Activated CD4-positive, alpha-beta T cell treated with anti-CD3 and anti-CD28 coated beads, Interleukin-2, Interleukin-6, amounts not matched to agents 100 ng/mL and 50 ng/mL, durations not matched to agents 16 hours and 8 hours (primary cell): Measurements from ENCODE around the gene ODAD3.
"Not testable (repeated sequence)": the region's sequence is repeated elsewhere in the genome, so short reads cannot be mapped to it uniquely, and the experiment has no call there.

ENCODE experiments used
- DNase-seq: peaks from one replicate; pipeline ENCODE4 v3.0.0-alpha.2; 2020

The ODAD3 gene

GRCh38 chr19:11458912-11459311 is 24.0 kb upstream of the ODAD3 start:
- not testable (repeated sequence) for DNase-seq

GRCh38 chr19:11458236-11458900 is 23.4 kb upstream of the ODAD3 start:
- no peak for DNase-seq

DNA sequence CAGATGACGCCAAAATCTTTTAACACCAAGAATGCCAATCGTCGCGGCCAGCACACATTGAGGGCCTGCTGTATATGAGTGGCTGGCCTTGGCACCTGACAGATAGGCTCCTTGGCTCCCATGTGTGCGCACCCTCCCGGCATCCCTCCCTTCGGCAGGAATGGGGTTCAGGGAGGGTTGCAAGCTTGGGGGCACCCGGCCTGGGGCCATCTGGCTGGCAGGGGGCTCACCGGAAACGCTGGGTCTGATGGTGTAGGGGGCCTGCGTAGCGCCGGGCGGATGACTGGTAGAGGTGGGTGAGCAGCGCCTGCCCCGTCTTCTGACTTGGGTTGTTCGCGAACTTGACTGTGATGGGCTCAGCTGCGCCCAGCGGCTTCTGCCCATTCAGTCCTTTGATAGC is 22.9 kb upstream of the ODAD3 start:
- DNase-seq: no peak

GRCh38 chr19:11457115-11457514 is 22.2 kb upstream of the ODAD3 start:
- DNase-seq: no peak

DNA sequence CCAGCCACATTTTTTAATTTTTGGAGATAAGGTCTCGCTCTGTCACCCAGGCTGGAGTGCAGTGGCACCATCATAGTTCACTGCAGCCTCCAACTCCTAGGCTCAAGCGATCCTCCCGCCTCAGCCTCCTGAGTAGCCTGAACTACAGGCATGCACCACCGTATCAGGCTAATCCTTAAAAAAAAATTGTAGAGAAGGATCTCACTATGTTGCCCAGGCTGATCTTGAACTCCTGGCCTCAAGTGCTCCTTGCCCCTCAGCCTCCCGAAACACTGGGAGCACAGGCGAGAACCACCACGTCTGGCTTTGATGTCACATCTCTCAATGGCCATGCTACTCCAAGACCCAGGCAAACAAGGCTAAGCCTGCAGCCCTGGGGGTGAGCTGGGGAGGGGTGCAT is 21.7 kb upstream of the ODAD3 start:
- no peak for DNase-seq

DNA sequence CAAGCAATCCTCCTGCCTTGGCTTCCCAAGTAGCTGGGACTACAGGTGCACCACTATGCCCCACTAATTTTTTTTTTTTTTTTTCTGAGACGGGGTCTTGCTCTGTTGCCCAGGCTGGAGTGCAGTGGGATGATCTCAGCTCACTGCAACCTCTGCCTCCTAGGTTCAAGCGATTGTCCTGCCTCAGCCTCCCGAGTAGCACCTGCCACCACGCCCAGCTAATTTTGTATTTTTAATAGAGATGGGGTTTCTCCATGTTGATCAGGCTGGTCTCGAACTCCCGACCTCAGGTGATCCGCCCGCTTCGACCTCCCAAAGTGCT is 20.3 kb upstream of the ODAD3 start:
- not testable (repeated sequence) for DNase-seq

GRCh38 chr19:11453468-11454341 is 18.8 kb upstream of the ODAD3 start:
- DNase-seq: peak; percentile 25

DNA sequence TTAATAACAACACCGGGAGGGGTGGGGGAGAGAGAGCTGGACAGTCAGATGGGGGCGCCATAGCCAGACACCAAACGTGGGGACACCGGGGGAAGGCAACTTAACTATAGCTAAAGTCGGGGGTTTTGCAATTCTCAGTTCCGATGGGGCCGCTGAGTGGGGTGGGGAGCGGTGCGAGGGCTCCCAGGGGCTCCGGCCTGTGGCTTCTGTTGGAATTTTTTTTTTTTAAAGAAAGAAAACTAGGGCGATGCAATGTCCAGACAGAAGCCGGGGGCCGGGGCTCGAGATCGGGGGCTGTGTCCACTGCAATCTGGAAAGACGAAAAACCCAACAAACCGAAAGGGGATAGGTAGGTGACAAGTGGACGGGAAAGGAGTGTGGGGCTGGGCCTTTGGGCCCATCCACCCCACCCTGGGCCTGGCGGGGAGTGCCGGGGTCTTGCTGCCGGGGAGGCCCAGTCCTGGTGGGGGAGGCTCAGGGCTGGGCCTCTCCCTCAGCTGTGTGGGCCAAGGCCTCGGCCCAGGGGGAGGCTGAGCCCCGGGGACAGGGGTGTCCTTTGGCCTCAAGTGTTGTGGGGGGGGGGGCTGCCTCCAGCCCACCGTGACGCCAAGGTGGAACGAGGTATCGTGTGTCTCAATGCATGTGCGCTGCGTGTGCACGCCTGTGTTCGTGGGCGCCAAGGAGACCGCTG is 17.8 kb upstream of the ODAD3 start:
- DNase-seq: no peak

DNA sequence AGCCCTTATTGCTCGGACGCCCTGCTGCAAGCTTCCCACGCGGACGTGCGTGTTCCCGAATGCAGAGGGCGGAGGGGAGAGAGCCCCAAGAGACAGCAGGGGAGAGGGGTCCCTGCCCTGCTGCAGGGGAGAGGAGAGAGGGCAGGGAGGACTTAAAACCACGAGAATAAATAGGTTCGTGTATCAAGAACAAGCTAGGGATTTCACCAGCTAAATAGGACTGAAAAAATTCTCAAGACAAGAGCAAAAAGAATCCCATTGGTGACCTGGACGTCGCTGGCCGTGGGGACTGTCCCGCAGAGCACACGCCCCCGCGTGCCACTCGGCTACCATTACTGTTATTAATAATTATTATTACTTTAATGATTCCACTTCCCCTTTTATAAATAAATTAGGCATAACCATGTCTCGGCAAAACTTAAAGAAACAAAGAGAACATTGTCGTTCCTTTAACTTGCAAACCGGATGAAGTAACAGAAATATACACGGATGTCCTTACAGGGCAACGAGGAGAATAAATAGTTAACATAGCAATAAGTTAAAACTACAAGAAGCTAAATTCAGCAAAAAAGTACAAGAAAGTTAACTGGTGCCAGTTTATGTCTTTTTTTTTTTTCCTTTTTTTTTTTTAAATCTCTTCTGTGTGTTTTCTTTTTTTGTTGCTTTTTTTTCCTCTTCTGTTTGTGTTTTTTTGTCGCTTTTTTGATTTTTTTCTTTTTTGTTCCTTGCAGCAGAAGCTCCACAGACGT is 17.1 kb upstream of the ODAD3 start:
- DNase-seq: no peak

DNA sequence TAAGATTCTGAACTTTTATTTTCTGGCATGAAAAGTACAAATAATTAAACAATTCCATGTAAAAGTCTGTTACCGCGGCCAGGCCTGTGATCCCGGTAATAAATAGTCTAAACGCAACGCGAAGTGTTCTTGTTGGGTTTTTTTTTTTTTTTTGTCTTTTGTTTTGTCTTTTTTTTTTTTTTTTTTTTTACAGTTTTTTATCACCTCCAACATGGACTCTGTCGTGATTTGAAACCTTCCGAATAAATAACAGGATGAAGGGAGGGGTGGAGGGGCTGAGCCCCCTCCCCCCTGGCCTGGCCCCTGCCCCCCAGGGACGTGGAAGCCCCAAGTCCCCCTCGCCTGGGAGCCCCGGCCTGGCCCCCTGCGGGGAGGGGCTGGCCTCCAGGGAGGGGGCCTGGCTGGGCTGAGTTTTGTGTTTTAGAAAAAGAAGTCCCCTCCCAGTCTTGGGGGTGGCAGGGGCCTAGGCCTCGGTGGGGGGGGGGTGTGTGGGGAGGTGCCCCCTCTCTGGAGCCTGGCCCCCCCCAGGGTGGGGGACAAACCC is 16.5 kb upstream of the ODAD3 start:
- no peak for DNase-seq

GRCh38 chr19:11450570-11451326 is 15.8 kb upstream of the ODAD3 start:
- DNase-seq: no peak

DNA sequence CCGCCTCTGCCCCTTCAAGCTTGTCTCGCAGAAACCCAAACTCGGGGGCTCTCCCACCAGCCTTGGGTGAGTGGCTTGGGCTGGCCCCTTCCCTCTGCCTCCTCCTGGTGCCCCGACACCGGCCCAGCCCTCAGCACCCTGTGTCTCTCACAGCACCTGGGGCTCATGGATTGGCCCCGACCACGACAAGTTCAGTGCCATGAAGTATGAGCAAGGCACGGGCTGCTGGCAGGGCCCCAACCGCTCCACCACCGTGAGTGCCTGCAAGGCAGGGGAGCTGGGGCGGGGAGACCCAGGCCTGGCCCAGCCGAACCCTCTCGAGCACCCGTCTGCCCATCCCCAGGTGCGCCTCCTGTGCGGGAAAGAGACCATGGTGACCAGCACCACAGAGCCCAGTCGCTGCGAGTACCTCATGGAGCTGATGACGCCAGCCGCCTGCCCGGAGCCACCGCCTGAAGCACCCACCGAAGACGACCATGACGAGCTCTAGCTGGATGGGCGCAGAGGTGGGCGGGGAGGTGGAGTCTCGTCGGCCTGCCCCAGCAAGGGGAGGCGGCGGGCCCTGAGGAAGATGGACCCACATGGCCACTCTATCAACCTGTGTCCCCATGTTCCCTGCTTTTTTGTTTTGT is 14.1 kb upstream of the ODAD3 start:
- no peak for DNase-seq

DNA sequence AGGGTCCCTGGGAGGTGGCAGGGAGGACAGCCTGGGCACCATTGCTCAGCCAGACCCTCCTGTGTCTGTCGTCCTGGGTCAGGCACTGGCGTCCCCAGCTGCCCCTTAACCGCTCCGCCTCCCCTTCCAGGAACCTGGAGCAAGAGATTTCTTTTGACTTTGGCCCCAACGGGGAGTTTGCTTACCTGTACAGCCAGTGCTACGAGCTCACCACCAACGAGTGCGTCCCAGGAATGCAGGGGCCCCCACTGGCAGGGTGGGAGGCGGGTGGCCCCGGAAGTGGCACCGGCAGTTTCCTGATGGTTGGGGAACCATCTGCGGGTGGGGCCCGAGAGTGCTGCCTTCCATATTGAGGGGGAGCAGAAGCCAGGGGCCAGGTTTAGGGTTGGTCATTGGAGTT is 13.5 kb upstream of the ODAD3 start:
- no peak for DNase-seq

DNA sequence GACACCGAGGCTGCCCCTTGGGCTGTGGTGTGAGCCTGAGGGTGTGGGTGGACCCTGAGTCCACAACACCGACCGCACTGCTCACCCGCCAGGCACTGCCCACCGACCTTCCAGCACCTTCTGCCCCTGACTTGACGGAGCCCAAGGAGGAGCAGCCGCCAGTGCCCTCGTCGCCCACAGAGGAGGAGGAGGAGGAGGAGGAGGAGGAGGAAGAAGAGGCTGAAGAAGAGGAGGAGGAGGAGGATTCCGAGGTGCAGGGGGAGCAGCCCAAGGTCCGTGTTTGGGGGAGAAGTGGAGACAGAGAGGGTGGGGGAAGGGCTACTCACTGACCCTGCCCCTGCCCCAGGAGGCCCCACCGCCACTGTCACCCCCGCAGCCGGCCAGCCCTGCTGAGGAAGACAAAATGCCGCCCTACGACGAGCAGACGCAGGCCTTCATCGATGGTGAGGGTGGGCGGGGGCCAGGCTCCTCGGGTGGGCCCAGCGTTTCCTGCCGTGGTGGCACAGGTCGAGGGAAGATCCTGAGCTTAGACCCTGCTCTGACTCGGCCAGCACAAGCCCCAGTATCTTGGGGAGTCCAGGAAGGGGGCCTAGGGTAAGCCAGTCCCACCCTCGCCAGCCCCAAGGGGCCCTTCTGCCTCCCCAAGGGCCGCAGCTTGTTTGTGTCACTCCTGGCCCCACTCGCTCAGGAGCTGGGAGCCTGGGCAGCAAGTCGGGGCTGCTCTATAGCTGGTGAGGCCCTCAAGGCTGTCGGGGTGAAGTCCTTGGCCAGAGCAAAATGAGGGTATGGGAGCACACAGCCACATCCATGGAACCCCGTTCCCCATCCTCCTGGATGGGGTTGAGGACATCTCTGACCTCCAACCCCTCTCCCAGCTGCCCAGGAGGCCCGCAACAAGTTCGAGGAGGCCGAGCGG is 12.7 kb upstream of the ODAD3 start:
- DNase-seq: no peak

GRCh38 chr19:11446652-11447301 is 11.9 kb upstream of the ODAD3 start:
- DNase-seq: peak; percentile 47

DNA sequence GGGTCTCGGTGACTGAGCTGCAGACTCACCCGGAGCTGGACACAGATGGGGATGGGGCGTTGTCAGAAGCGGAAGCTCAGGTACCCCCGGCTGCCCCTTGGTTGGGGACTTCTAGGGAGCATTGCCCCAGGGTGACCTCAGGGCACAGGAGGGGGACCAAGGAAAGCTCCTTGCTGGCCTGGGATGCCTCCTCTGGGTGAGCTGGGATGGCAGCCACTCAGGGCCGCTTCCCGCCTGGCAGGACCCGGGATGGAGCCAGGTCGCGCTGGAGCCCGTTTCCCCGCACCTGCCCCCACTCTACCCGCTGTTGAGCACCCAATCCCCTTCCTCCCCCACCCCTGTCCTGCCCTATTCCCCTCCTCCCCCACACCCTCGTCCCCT is 11.3 kb upstream of the ODAD3 start:
- no peak for DNase-seq

GRCh38 chr19:11445141-11445540 is 10.2 kb upstream of the ODAD3 start:
- no peak for DNase-seq

DNA sequence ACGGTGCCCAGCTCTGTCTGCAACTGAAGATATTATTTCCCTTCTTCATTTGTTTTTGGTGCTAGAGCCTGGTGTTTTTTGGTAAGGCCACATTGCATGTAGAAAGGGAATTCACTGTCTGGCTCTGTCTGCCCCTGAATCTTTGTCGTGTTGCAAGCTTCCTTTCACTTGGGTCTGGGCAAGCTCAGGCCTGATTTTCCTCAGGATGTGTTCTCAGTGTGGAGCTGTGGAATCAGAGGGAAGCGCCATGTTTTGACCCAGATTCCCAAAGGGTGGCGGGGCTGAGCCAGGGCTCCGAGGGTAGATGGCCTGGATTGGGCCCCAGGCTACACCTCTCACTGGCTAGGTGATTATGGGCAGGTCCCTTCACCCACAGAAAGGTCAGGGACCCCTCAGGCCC is 9.1 kb upstream of the ODAD3 start:
- DNase-seq: no peak

DNA sequence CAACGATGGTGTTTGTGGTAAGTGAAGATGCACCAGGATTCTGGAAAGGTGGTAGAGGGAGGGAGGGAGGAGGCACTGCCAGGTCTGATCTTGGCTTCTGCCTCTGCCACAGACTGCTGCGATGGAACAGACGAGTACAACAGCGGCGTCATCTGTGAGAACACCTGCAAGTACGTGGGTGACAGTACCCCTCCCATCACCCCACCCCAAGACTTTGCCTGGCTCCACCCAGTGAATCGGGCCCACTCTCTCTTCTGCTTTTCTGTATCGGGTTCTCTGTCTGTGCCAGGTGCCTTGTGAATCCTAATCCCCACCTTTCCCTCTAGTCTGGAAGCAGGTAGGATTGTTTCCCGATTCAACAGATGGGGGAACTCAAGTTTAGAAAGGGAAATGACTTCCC is 3.0 kb upstream of the ODAD3 start:
- no peak for DNase-seq

DNA sequence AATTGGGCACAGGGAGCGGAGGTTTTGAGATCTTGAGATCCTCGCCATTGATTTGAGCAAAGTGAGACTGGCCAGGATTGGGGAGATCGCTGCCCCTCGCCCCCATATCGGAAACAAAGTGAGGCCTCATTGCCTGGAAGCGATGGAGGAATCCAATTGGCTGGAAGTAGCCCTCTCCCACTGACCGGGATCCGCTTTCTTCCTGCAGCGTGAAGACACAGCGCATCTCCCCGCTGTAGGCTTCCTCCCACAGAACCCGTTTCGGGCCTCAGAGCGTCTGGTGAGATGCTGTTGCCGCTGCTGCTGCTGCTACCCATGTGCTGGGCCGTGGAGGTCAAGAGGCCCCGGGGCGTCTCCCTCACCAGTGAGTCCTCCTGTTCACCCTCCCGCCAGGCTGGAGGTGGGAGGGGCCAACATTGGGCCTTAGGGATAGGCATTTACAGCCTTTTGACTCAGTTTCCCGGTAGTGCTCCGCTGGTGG is 952 bp upstream of the ODAD3 start:
- DNase-seq: peak; percentile 21
